Measurements from ENCODE around the gene DELE1. TPM values are rescaled to one million over a fixed set of nuclear protein-coding genes. Genes with fewer than 3 reads are reported as not detected.

DELE1 gene
- total and polyA plus RNA-seq, 7 experiments from 2014 or later = 26.4 to 101 (median 84.3) TPM

DNA sequence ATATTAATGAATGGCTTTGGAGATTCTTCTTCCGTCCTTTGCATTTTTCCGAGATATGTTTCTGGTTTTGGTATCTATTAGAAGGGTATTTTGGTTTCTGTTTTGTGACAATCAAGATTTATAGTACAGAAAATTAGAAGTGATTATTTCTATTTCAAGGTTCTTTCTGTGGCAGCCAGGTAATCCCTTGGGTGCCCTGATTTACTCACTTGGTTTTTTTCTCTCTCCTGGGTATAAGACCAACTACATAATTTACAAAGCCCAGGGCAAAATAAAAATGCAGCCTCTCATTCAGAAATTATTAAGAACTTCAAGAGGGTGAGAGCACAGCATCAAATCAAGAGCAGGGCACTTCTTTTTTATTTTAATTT, 43.3 kb downstream of the DELE1 start:
- intact Hi-C loops (cut with micrococcal nuclease) = loop anchor here (5.0 to 10.0 kb wide), 2 partner anchors 258 to 805 kb away; partner anchors contain the start of gene ARHGAP26 (in 1 of the 2)
- ATAC-seq = no peak
- ChIA-PET POLR2A (no interaction called here), CTCF (no interaction called here)
- H3K4me3 ChIP-seq (ENCODE audit: low read length) = no peak overlapping the region
- H3K27me3 ChIP-seq (ENCODE audit: control insufficient read depth in 2 of 2, insufficient read depth in 2 of 2, low read length in 2 of 2) = no peaks in the 10 kb centered on the region
- Mint-ChIP-seq H3K27me3 (peaks cover 0 to 2% (median 0%) of the 10 kb centered on the region in 5 donors), H3K36me3 (peaks cover 0 to 6% (median 0%) of the 10 kb centered on the region in 5 donors), H3K4me3 (no peak overlapping the region), H3K4me1 (peaks cover 8 to 44% (median 33%) of the 10 kb centered on the region in 7 donors), H3K27ac (peak overlapping the region in 2 of 9 donors; percentile 50 to 94), H3K9me3 (no peaks in the 10 kb centered on the region)
- H3K9me3 ChIP-seq (ENCODE audit: control insufficient read depth in 2 of 3, low read length in 3 of 3) = no peaks in the 10 kb centered on the region
- peaks cover 0 to 3% (median 0%) of the 10 kb centered on the region in 3 experiments for H3K36me3 ChIP-seq (ENCODE audit: control insufficient read depth in 2 of 3, insufficient read depth in 3 of 3, low read length in 3 of 3)
- DNase-seq = no peak
- no peak overlapping the region for H3K27ac ChIP-seq (ENCODE audit: low read depth, low read length)
- peaks cover 14 to 18% of the 10 kb centered on the region in 2 donors for H3K4me1 ChIP-seq (ENCODE audit: control insufficient read depth in 2 of 2, insufficient read depth in 2 of 2, low read length in 2 of 2)

DNA sequence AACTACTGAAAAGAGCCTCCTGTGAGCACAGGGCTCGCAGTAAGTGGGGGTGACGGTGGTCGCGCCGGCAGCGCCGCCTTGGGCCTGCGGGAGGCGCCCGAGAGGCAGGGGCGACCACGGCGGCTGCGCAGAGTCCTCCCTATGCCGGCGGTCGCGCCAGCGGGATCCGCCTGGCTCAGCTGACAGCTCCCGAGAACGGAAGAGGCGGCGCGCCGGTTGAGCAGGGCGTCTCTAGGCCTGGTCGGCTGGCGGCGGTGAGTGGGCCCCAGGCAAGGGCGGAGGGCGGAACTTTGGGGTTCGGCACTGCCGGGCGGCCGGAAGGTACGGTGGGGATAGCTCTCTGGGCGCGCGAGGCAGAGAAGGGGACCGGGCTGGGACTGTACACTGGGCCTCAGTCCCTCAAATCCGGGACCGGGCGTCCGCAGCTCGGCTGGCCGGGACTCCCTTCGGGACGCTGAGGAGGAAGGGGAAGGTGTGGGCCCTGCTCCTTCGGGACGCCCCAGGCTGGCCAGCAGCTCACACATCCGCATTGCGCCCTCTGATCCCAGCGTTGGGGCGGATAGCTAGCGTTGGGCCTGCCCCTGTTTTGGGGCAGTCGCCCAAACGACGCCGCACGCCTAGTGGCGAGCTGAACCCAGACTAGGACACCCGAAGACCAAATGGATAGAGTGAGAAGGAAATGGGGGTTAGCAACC, 45.4 kb downstream of the DELE1 start, which contains the start of gene RNF14:
TSS of gene RNF14 (plus strand) at position 192 of the 695 bp plus-strand sequence. CDS start 4,484 bp downstream, outside the sequence.
- ChIA-PET POLR2A (interaction anchor here (0.5 to 3.3 kb wide), 30 partner anchors 8 to 422 kb away, joined by 3 to 55 read pairs (median 4); partner anchors contain the start of genes DELE1, FCHSD1, GNPDA1 and NDFIP1), CTCF (interaction anchor here (0.5 to 2.3 kb wide), 28 partner anchors 9 to 811 kb away, joined by 3 to 40 read pairs (median 3); partner anchors contain the start of genes FCHSD1, GNPDA1, PCDH1 and PCDH12)
- H3K27ac Mint-ChIP-seq = peak within 1 kb of the TSS; percentile 92 to 98 (median 97)
- no peaks in the 10 kb centered on the region for H3K27me3 ChIP-seq (ENCODE audit: control insufficient read depth in 2 of 2, insufficient read depth in 2 of 2, low read length in 2 of 2)
- no peaks in the 10 kb centered on the region for H3K9me3 Mint-ChIP-seq
- intact Hi-C loops (cut with micrococcal nuclease) = loop anchor here (1.0 to 10.0 kb wide), 15 partner anchors 9 to 803 kb away; partner anchors contain the start of genes DELE1 (in 2 of the 2), NDFIP1 (in 2 of the 2), ARHGAP26 (in 1 of the 2) and TAF7 (in 1 of the 2)
- H3K4me3 Mint-ChIP-seq = peak within 1 kb of the TSS; percentile 88 to 97 (median 94)
- H3K4me3 ChIP-seq (ENCODE audit: low read length) = peak within 1 kb of the TSS; percentile 69
- DNase-seq (peak; percentile 90 to 96 (median 92)), ATAC-seq (peak; percentile 97)
- peaks cover 0 to 3% (median 0%) of the 10 kb centered on the region in 3 experiments for H3K36me3 ChIP-seq (ENCODE audit: control insufficient read depth in 2 of 3, insufficient read depth in 3 of 3, low read length in 3 of 3)
- H3K4me1 ChIP-seq (ENCODE audit: control insufficient read depth in 2 of 2, insufficient read depth in 2 of 2, low read length in 2 of 2) = peaks cover 13 to 18% of the 10 kb centered on the region in 2 donors
- H3K27me3 Mint-ChIP-seq = peaks cover 0 to 2% (median 0%) of the 10 kb centered on the region in 5 donors
- no peaks in the 10 kb centered on the region for H3K9me3 ChIP-seq (ENCODE audit: control insufficient read depth in 2 of 3, low read length in 3 of 3)
- peaks cover 3 to 15% (median 7%) of the 10 kb centered on the region in 5 donors for H3K36me3 Mint-ChIP-seq
- H3K4me1 Mint-ChIP-seq = peaks cover 12 to 47% (median 40%) of the 10 kb centered on the region in 7 donors
- peak within 1 kb of the TSS; percentile 94 for H3K27ac ChIP-seq (ENCODE audit: low read depth, low read length)

DNA sequence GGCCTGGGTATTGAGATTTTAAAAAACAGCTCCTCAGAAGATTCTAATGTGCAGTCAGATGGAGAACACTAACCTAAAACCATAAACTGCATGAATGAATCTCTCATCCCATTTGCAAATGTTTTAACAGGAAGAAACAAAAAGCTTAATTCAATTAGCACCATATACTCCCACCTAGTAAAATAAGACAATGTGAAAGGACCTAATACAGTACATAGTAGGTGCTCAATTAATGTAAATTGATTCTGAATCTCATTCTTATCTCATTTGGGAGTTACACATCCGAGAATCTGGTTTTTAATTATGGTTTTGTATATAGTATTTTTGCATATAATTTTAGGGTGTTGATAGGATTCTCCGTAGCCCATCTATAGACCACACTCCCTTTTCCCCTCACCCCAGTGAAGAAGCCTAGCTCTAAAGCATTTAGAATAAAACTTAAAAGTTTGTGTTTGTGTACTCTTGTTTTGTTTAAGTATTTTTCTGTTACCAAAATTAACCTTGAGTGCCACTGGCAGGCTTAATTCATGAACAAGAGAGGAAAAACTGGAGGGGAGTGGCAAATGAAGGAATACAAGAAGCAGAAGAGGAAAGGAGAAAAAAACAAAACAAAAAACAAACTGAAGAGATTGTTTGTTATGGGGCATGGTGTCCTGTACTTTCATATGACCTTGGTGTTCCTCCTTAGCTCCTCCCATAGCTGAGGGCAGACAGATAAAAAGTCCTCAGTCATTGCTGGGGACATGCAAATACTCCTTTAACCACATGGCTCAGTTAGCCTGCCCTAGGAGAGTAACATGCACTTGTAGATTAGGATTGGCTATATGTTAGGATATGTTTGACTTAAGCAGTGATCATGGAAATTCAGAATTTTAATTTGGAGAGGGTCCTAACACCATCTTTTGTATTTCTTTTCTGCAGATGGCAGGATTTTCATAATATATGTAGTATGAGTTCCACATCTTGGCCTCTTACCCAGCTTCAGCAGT, 46.4 kb downstream of the DELE1 start:
- H3K4me3 Mint-ChIP-seq = peak overlapping the region; percentile 88 to 97 (median 94)
- H3K9me3 ChIP-seq (ENCODE audit: control insufficient read depth in 2 of 3, low read length in 3 of 3) = no peaks in the 10 kb centered on the region
- H3K27me3 ChIP-seq (ENCODE audit: control insufficient read depth in 2 of 2, insufficient read depth in 2 of 2, low read length in 2 of 2) = no peaks in the 10 kb centered on the region
- intact Hi-C loops (cut with micrococcal nuclease) = loop anchor here (1.0 to 10.0 kb wide), 14 partner anchors 45 to 802 kb away; partner anchors contain the start of genes DELE1 (in 2 of the 2), NDFIP1 (in 2 of the 2), ARHGAP26 (in 1 of the 2) and TAF7 (in 1 of the 2)
- ATAC-seq (no peak), DNase-seq (no peak)
- peaks cover 13 to 18% of the 10 kb centered on the region in 2 donors for H3K4me1 ChIP-seq (ENCODE audit: control insufficient read depth in 2 of 2, insufficient read depth in 2 of 2, low read length in 2 of 2)
- peak overlapping the region; percentile 92 to 98 (median 97) for H3K27ac Mint-ChIP-seq
- H3K27ac ChIP-seq (ENCODE audit: low read depth, low read length) = peak overlapping the region; percentile 94
- CTCF ChIA-PET = interaction anchor here (0.7 to 2.3 kb wide), 23 partner anchors 9 to 378 kb away, joined by 3 to 40 read pairs (median 4); partner anchors contain the start of genes GNPDA1, PCDH1 and PCDH12
- peaks cover 4 to 22% (median 14%) of the 10 kb centered on the region in 5 donors for H3K36me3 Mint-ChIP-seq
- H3K4me1 Mint-ChIP-seq = peaks cover 21 to 55% (median 48%) of the 10 kb centered on the region in 7 donors
- H3K36me3 ChIP-seq (ENCODE audit: control insufficient read depth in 2 of 3, insufficient read depth in 3 of 3, low read length in 3 of 3) = peaks cover 0 to 6% (median 3%) of the 10 kb centered on the region in 3 experiments
- peak overlapping the region; percentile 69 for H3K4me3 ChIP-seq (ENCODE audit: low read length)
- H3K9me3 Mint-ChIP-seq = no peaks in the 10 kb centered on the region
- POLR2A ChIA-PET = interaction anchor here (0.6 to 3.3 kb wide), 24 partner anchors 8 to 366 kb away, joined by 3 to 55 read pairs (median 6); partner anchors contain the start of genes DELE1, FCHSD1, NDFIP1 and PCDH12
- H3K27me3 Mint-ChIP-seq = peaks cover 0 to 2% (median 0%) of the 10 kb centered on the region in 5 donors

DNA sequence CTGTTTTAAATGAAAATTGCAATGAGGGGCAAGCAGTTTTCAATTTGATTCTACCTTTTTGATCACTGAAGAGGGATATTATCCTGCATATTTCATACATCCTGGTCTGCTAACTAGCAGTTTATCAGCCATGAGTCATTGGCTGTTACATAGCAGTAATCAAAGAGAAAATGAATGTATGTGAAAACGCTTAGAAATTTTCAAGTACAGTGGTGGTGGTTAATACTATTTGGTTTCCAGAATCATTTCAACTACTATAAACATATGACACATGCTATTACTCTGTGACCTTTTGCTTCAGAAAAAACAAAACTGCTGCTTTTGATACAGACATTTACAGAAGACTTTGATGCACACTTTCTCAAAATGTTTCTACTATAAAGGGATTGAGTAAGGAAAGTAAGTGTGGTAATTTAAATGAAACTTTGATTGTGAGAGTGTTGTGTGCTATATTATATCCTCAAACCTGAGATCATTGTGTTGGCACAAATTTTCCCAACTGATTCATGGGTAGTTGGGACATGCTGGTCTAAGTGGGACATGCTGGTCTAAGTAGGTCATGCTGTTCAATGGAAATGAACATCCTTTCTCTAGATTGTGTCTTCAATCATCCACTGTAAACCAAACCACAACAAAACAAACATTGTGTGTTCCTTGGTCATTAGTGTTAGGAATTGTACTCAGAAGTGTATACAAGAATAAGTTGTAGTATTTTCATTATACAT, 50.4 kb downstream of the DELE1 start:
- POLR2A ChIA-PET = no interaction called here
- no peak for ATAC-seq
- H3K9me3 ChIP-seq (ENCODE audit: control insufficient read depth in 2 of 3, low read length in 3 of 3) = no peaks in the 10 kb centered on the region
- H3K4me3 ChIP-seq (ENCODE audit: low read length) = no peak overlapping the region
- H3K27me3 Mint-ChIP-seq = no peaks in the 10 kb centered on the region
- peaks cover 28 to 56% (median 44%) of the 10 kb centered on the region in 7 donors for H3K4me1 Mint-ChIP-seq
- peaks cover 9 to 35% (median 32%) of the 10 kb centered on the region in 5 donors for H3K36me3 Mint-ChIP-seq
- peak overlapping the region in 4 of 9 donors; percentile 51 to 84 (median 66) for H3K27ac Mint-ChIP-seq
- intact Hi-C loops (cut with micrococcal nuclease) = no loop called here
- no peaks in the 10 kb centered on the region for H3K27me3 ChIP-seq (ENCODE audit: control insufficient read depth in 2 of 2, insufficient read depth in 2 of 2, low read length in 2 of 2)
- no peaks in the 10 kb centered on the region for H3K9me3 Mint-ChIP-seq
- no peak for DNase-seq
- H3K27ac ChIP-seq (ENCODE audit: low read depth, low read length) = no peak overlapping the region
- peak overlapping the region in 1 of 10 donors; percentile 54 for H3K4me3 Mint-ChIP-seq
- CTCF ChIA-PET = no interaction called here
- peaks cover 13 to 14% of the 10 kb centered on the region in 2 donors for H3K4me1 ChIP-seq (ENCODE audit: control insufficient read depth in 2 of 2, insufficient read depth in 2 of 2, low read length in 2 of 2)
- H3K36me3 ChIP-seq (ENCODE audit: control insufficient read depth in 2 of 3, insufficient read depth in 3 of 3, low read length in 3 of 3) = peaks cover 0 to 31% (median 12%) of the 10 kb centered on the region in 3 experiments

DNA sequence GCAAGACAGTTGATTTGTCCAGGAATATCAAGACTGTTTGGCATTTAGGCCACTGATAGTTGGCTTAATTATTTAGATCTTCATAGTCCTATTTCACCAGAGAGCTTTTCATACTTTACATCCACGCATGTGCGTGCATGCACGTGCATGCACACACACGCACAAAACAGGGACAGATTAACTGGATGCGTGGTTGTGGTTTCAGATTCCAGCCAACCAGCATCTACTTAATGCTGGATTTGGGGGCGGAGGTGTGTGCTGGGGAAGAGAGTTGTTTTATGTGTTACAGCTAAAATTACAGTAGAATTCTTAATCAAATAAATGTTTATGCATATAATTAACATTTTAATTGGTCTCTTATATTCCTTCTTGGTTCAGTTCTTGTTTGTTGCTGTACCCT, 52.5 kb downstream of the DELE1 start:
- peaks cover 0 to 3% of the 10 kb centered on the region in 2 donors for H3K4me1 ChIP-seq (ENCODE audit: control insufficient read depth in 2 of 2, insufficient read depth in 2 of 2, low read length in 2 of 2)
- H3K27ac Mint-ChIP-seq = no peak overlapping the region
- intact Hi-C loops (cut with micrococcal nuclease) = no loop called here
- no peaks in the 10 kb centered on the region for H3K27me3 Mint-ChIP-seq
- no peak overlapping the region for H3K4me3 ChIP-seq (ENCODE audit: low read length)
- DNase-seq (no peak), ATAC-seq (no peak)
- no peak overlapping the region for H3K27ac ChIP-seq (ENCODE audit: low read depth, low read length)
- no peaks in the 10 kb centered on the region for H3K9me3 Mint-ChIP-seq
- H3K4me1 Mint-ChIP-seq = peaks cover 14 to 38% (median 27%) of the 10 kb centered on the region in 7 donors
- H3K36me3 ChIP-seq (ENCODE audit: control insufficient read depth in 2 of 3, insufficient read depth in 3 of 3, low read length in 3 of 3) = peaks cover 4 to 47% (median 23%) of the 10 kb centered on the region in 3 experiments
- H3K9me3 ChIP-seq (ENCODE audit: control insufficient read depth in 2 of 3, low read length in 3 of 3) = no peaks in the 10 kb centered on the region
- H3K27me3 ChIP-seq (ENCODE audit: control insufficient read depth in 2 of 2, insufficient read depth in 2 of 2, low read length in 2 of 2) = no peaks in the 10 kb centered on the region
- CTCF ChIA-PET = interaction anchor here (0.8 to 5.0 kb wide), 6 partner anchors 10 to 1298 kb away, joined by 3 to 19 read pairs (median 4); no protein-coding TSS in a partner anchor
- peaks cover 18 to 46% (median 36%) of the 10 kb centered on the region in 5 donors for H3K36me3 Mint-ChIP-seq
- POLR2A ChIA-PET = interaction anchor here (1.1 to 1.5 kb wide), 2 partner anchors 13 to 52 kb away, joined by 3 read pairs; partner anchors contain the start of gene DELE1
- no peak overlapping the region for H3K4me3 Mint-ChIP-seq
